HepG2 (cell line): ENCODE measurements around the gene RPL3. TPM values are rescaled to one million over a fixed set of nuclear protein-coding genes. Genes with fewer than 3 reads are reported as not detected.
A peak's percentile ranks its signal among the peaks of the same experiment; 100 is the strongest.

ENCODE experiments used
- ATAC-seq: fragments of 200-7000 bp; cut with Tn5 transposase; 3 replicates; pipeline ENCODE4 v1.9.1; 2020; ENCODE audit warnings: mild to moderate bottlenecking, moderate library complexity
- BruUV-seq: library from RNA; stranded (reverse); fragments of 400-500 nt; replicated peaks from 2 replicates; lab custom pipeline; 2021; lab: Mats Ljungman, UMichigan
- CTCF ChIA-PET: fragments of 300-600 bp; formaldehyde crosslinking; extraction: SDS; loops from one replicate; lab custom pipeline; 2021; ENCODE audit warnings: low total read pairs, inconsistent platforms, low intra/inter-chr PET ratio; lab: Yijun Ruan, JAX
- POLR2A ChIA-PET: fragments of 350-600 bp; sonication (Branson Sonifier 250); formaldehyde crosslinking; loops from one replicate; lab custom pipeline; 2020; ENCODE audit warnings: antibody characterized with exemption, inconsistent platforms; lab: Yijun Ruan, JAX
- DNase-seq: peaks from one replicate; pipeline ENCODE4 v3.0.0-alpha.2; 2015; ENCODE audit warnings: low spot score
- FAIRE-seq: peaks from 3 replicates; lab custom pipeline; 2011; peaks lifted over from hg19 to GRCh38; lab: Jason Lieb, UNC
- H2AFZ ChIP-seq: one replicate; pipeline ENCODE4 v1.6.1; 2011; ENCODE audit warnings: low read length, inconsistent platforms
- H3K27ac ChIP-seq: fragments of 300-600 bp; 3 replicates; pipeline ENCODE4 v1.8.0; 2011; ENCODE audit warnings: mixed run types, mild to moderate bottlenecking, mixed read lengths, low read length, inconsistent platforms; ENCODE audit not compliant: insufficient read depth; ENCODE audit errors: extremely low read length
- H3K27me3 ChIP-seq, 2 experiments: fragments of 200-600 bp in 1 of 2; 2 replicates in 1 of 2; 3 replicates in 1 of 2; pipeline versions ENCODE4 v1.6.0 to v1.8.0; 2011; ENCODE audit warnings: low read length in 2 of 2, mild to moderate bottlenecking in 2 of 2, moderate library complexity in 2 of 2, inconsistent platforms in 1 of 2; ENCODE audit not compliant: insufficient read depth in 2 of 2, control insufficient read depth in 1 of 2
- H3K36me3 ChIP-seq, 2 experiments: fragments of 200-600 bp in 1 of 2; replicated peaks in 1 of 2; 2 replicates in 1 of 2; 3 replicates in 1 of 2; pipeline versions ENCODE4 v1.5.1 to v1.8.0; 2011; ENCODE audit warnings: low read length in 2 of 2, inconsistent platforms in 1 of 2; ENCODE audit not compliant: insufficient read depth in 2 of 2, control insufficient read depth in 1 of 2
- H3K4me1 ChIP-seq: 2 replicates; pipeline ENCODE4 v1.5.1; 2012; ENCODE audit warnings: low read length, inconsistent platforms; ENCODE audit not compliant: insufficient read depth
- H3K4me2 ChIP-seq: 2 replicates; pipeline ENCODE4 v1.6.0; 2011; ENCODE audit warnings: low read depth, low read length, inconsistent platforms
- H3K4me3 ChIP-seq, 3 experiments: fragments of 200-600 bp in 1 of 3; sonication (generic), shearing (Covaris generic) in 1 of 3; replicated peaks in 1 of 3; 2 replicates each; pipeline ENCODE4 v1.5.1; 2011 to 2016; ENCODE audit warnings: low read length in 3 of 3, inconsistent platforms in 2 of 3, low read depth in 2 of 3, mild to moderate bottlenecking in 2 of 3, control low read depth in 1 of 3, mixed read lengths in 1 of 3; ENCODE audit not compliant: insufficient read depth in 1 of 3
- H3K79me2 ChIP-seq: one replicate; pipeline ENCODE4 v1.6.1; 2011; ENCODE audit warnings: low read length, inconsistent platforms; ENCODE audit not compliant: insufficient read depth
- H3K9ac ChIP-seq: 2 replicates; pipeline ENCODE4 v1.6.0; 2011; ENCODE audit warnings: mild to moderate bottlenecking, low read depth, low read length, inconsistent platforms; ENCODE audit not compliant: insufficient read depth
- H3K9me3 ChIP-seq: 2 replicates; pipeline ENCODE4 v1.5.1; 2012; ENCODE audit warnings: mild to moderate bottlenecking, low read length
- H4K20me1 ChIP-seq: 2 replicates; pipeline ENCODE4 v1.6.0; 2011; ENCODE audit warnings: inconsistent platforms, mild to moderate bottlenecking, low read length, moderate library complexity; ENCODE audit not compliant: insufficient read depth
- ARID4A ChIP-seq: sonication (generic); formaldehyde crosslinking; IDR thresholded peaks from 2 replicates; pipeline ENCODE4 v1.5.0; 2020; ENCODE audit warnings: mild to moderate bottlenecking, missing genetic modification reagents, borderline replicate concordance
- FOXO1 ChIP-seq: sonication (generic); formaldehyde crosslinking; IDR thresholded peaks from 2 replicates; pipeline ENCODE4 v1.4.0; 2020; ENCODE audit warnings: missing genetic modification reagents
- GABPB1 ChIP-seq: IDR thresholded peaks from 2 replicates; pipeline ENCODE4 v1.6.1; 2016; ENCODE audit warnings: mild to moderate bottlenecking, missing genetic modification reagents, moderate library complexity, missing compliant biosample characterization
- MXD4 ChIP-seq: IDR thresholded peaks from 2 replicates; pipeline ENCODE4 v1.6.1; 2016; ENCODE audit warnings: mild to moderate bottlenecking, missing biosample characterization, missing genetic modification reagents
- USF2 ChIP-seq, 2 experiments: sonication (generic) in 1 of 2; formaldehyde crosslinking in 1 of 2; IDR thresholded peaks; 2 replicates each; pipeline versions ENCODE4 v1.5.1 to v1.6.1; 2011 to 2020; ENCODE audit warnings: borderline replicate concordance in 1 of 2, low read depth in 1 of 2, low read length in 1 of 2, mild to moderate bottlenecking in 1 of 2, missing genetic modification reagents in 1 of 2, moderate library complexity in 1 of 2
- ZNF800 ChIP-seq: sonication (generic); formaldehyde crosslinking; IDR thresholded peaks from 2 replicates; pipeline ENCODE4 v1.4.0; 2020; ENCODE audit warnings: missing genetic modification reagents
- ZNF816 ChIP-seq: sonication (generic); formaldehyde crosslinking; IDR thresholded peaks from 2 replicates; pipeline ENCODE4 v1.8.0; 2022; ENCODE audit warnings: missing genetic modification reagents, mild to moderate bottlenecking, borderline replicate concordance
- WGBS: methylation state at CpG from one replicate; pipeline ENCODE4 v1.1.6; 2017; ENCODE audit warnings: low lambda C conversion rate; 5-methylcytosine and 5-hydroxymethylcytosine counted together
- in situ Hi-C: cut with HindIII; loops from 2 replicates; pipeline ENCODE4 v1.10.0; 2017; ENCODE audit warnings: low pct_unique_long_range_greater_than_20kb; ENCODE audit not compliant: extremely low pct_ligation_motif_present
- intact Hi-C: fragments of 100-400 bp; cut with micrococcal nuclease; formaldehyde crosslinking; loops from one replicate; pipeline ENCODE4 v1.10.0; 2022; ENCODE audit not compliant: unreplicated experiment
- polyA plus RNA-seq, 8 experiments: library from polyadenylated mRNA; depleted of rRNA in 3 of 8; stranded (reverse) in 7 of 8; unstranded in 1 of 8; fragments of >200 nt; fragmentation: Illumina TruSeq in 4 of 8; extraction: Trizol in 4 of 8; gene quantifications; 2 replicates each; pipeline versions ENCODE4 v1.2.1 to v1.2.3, GENCODE V29; 2011 to 2016; ENCODE audit warnings: low read depth in 4 of 8, missing spikeins in 1 of 8, mixed read lengths in 1 of 8; ENCODE audit not compliant: insufficient read depth in 1 of 8
- total RNA-seq, 5 experiments: library from RNA; depleted of rRNA; stranded (reverse); fragments of >200 nt; fragmentation: Illumina TruSeq; extraction: Trizol; gene quantifications; 2 replicates each; pipeline ENCODE4 v1.2.3, GENCODE V29; 2016; ENCODE audit warnings: low read depth in 1 of 5
- TF ChIP-seq, protein P1 (sequence below): sonication (generic); formaldehyde crosslinking; conservative IDR thresholded peaks from 2 replicates; pipeline ENCODE4 v1.8.0; 2022; ENCODE audit warnings: mild to moderate bottlenecking, moderate library complexity, missing genetic modification reagents
- TF ChIP-seq, protein P2 (sequence below): sonication (generic); formaldehyde crosslinking; IDR thresholded peaks from 2 replicates; pipeline ENCODE4 v1.4.0; 2020; ENCODE audit warnings: missing genetic modification reagents

RPL3 gene
- total and polyA plus RNA-seq, 2 of the 13 experiments (the other 11 are each of a cell fraction or from before 2014, with no cell fraction given): 1,051 to 3,279 TPM

DNA sequence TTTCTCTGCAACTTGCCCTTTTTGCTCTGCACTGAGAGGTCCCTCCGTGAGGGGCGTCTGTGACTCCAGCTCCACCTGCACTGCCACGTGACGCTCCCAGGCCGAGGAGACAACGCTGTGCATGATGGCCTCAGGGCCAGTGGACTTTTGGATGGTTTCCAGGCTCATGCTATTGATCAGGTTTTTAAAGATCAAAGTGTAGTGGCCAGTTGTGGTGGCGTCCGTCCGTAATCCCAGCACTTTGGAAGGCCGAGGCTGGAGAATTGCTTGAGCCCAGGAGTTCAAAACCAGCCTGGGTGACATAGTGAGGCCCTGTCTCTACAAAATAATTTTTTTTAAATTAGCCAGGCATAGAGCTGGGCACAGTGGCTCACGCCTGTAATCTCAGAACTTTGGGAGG, 16.1 kb downstream of the RPL3 start:
- DNase-seq: peak; percentile 90
- FAIRE-seq: peak; percentile 68
- no peaks in the 10 kb centered on the region for H4K20me1 ChIP-seq
- ChIA-PET POLR2A (interaction anchor here (0.5 to 4.1 kb wide), 8 partner anchors 8 to 164 kb away, joined by 3 to 55 read pairs (median 4); partner anchors contain the start of gene RPL3), CTCF (no interaction called here)
- H2AFZ ChIP-seq: no peak overlapping the region
- intact Hi-C loops: loop anchor here (5.0 kb wide), 1 partner anchor 36 kb away; no protein-coding TSS in a partner anchor
- peaks cover 77% of the 10 kb centered on the region for H3K4me1 ChIP-seq
- BruUV-seq: no TSS peak
- H3K27ac ChIP-seq: peak overlapping the region; percentile 87
- no peaks in the 10 kb centered on the region; a peak in 2 of 5 replicates for H3K27me3 ChIP-seq
- WGBS: 3% methylated on average over 4 of the region's 11 CpGs
- in situ Hi-C loops: no loop called here
- no peak overlapping the region for H3K4me3 ChIP-seq
- H3K79me2 ChIP-seq: no peaks in the 10 kb centered on the region
- H3K36me3 ChIP-seq: no peaks in the 10 kb centered on the region
- peak overlapping the region; percentile 79 for H3K4me2 ChIP-seq
- H3K9me3 ChIP-seq: no peaks in the 10 kb centered on the region
- H3K9ac ChIP-seq: peak overlapping the region; percentile 58; the same call in 1 of the 2 replicates
- ATAC-seq: peak; percentile 49
- TF ChIP-seq USF2 (IDR thresholded peaks at IDR 0.05; ENCODE audit: low read depth, low read length) (peak; percentile 88), USF2 (CRISPR knock-in tag; IDR thresholded peaks at IDR 0.05; ENCODE audit: borderline replicate concordance) (peak; percentile 93), ZNF800 (CRISPR knock-in tag) (peak; percentile 82; the same call in 1 of the 2 replicates), FOXO1 (peak; percentile 77), ARID4A (peak; percentile 35; the same call in 1 of the 2 replicates), ZNF816 (CRISPR knock-in tag) (no peak), MXD4 (CRISPR knock-in tag) (peak; percentile 43; the same call in 1 of the 2 replicates), GABPB1 (CRISPR knock-in tag) (peak; percentile 54)
- TF ChIP-seq, protein P1, sequence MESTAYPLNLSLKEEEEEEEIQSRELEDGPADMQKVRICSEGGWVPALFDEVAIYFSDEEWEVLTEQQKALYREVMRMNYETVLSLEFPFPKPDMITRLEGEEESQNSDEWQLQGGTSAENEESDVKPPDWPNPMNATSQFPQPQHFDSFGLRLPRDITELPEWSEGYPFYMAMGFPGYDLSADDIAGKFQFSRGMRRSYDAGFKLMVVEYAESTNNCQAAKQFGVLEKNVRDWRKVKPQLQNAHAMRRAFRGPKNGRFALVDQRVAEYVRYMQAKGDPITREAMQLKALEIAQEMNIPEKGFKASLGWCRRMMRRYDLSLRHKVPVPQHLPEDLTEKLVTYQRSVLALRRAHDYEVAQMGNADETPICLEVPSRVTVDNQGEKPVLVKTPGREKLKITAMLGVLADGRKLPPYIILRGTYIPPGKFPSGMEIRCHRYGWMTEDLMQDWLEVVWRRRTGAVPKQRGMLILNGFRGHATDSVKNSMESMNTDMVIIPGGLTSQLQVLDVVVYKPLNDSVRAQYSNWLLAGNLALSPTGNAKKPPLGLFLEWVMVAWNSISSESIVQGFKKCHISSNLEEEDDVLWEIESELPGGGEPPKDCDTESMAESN: peak; percentile 67; the same call in 1 of the 2 replicates
- TF ChIP-seq, protein P2, sequence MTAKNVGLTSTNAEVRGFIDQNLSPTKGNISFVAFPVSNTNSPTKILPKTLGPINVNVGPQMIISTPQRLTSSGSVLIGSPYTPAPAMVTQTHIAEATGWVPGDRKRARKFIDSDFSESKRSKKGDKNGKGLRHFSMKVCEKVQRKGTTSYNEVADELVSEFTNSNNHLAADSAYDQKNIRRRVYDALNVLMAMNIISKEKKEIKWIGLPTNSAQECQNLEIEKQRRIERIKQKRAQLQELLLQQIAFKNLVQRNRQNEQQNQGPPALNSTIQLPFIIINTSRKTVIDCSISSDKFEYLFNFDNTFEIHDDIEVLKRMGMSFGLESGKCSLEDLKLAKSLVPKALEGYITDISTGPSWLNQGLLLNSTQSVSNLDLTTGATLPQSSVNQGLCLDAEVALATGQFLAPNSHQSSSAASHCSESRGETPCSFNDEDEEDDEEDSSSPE (CRISPR knock-in tag): peak; percentile 67
